ENCODE results near the gene NKD2. TPM values are rescaled to one million over a fixed set of nuclear protein-coding genes. Genes with fewer than 3 reads are reported as not detected.

Gene NKD2
- total RNA-seq, 1 experiment from 2014 or later = 0.21 TPM

- TF ChIP-seq CTCF (IDR thresholded peaks at IDR 0.05; ENCODE audit: unreplicated experiment) = no peak
- Mint-ChIP-seq H3K27ac (ENCODE audit: low read depth, unreplicated experiment) (no peak overlapping the region), H3K4me1 (ENCODE audit: insufficient read depth, unreplicated experiment) (no peaks in the 10 kb centered on the region), H3K4me3 (ENCODE audit: unreplicated experiment) (no peak overlapping the region), H3K27me3 (ENCODE audit: insufficient read depth, unreplicated experiment) (no peaks in the 10 kb centered on the region), H3K9me3 (ENCODE audit: unreplicated experiment) (no peaks in the 10 kb centered on the region), H3K36me3 (ENCODE audit: insufficient read depth, unreplicated experiment) (no peaks in the 10 kb centered on the region)
- intact Hi-C loops (cut with micrococcal nuclease) = no loop called here
- BruUV-seq (replicated peaks) = no TSS peak
- ChIA-PET CTCF (no interaction called here), POLR2A (no interaction called here)
- no peak for DNase-seq (ENCODE audit: unreplicated experiment)
Measured at GRCh38 chr5:1063661-1064382, 55.2 kb downstream of the NKD2 start.

DNA sequence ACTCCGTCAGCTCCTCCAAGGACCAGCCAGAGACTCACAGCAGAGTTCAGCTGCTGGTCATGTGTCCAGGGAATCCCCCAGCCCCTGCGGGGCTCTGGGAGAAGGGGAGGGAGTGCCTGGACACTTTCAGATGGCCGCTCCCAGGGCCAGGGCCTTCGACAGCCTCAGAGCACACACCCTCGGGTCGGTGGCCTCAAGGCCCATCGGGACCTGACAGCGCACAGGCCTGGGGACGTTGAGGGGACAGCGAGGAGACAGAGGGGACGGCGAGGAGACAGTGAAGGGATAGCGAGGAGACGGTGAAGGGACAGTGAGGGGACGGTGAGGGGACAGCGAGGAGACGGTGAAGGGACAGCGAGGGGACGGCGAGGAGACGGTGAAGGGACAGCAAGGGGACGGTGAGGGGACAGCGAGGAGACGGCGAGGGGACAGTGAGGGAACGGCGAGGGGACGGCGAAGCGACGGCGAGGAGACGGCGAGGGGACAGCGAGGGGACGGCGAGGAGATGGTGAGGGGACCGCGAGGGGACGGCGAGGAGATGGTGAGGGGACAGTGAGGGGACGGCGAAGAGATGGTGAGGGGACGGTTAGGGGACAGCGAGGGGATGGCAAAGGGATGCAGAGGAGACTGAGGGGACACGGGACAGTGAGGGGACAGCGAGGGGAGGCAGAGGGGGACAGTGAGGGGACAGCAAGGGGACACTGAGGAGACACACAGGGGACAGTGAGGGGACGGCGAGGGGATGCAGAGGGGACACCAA is 56.0 kb downstream of the NKD2 start:
- no TSS peak for BruUV-seq (replicated peaks)
- no peaks in the 10 kb centered on the region for H3K4me1 Mint-ChIP-seq (ENCODE audit: insufficient read depth, unreplicated experiment)
- H3K27ac Mint-ChIP-seq (ENCODE audit: low read depth, unreplicated experiment) = no peak overlapping the region
- no peaks in the 10 kb centered on the region for H3K9me3 Mint-ChIP-seq (ENCODE audit: unreplicated experiment)
- CTCF ChIA-PET = no interaction called here
- TF ChIP-seq CTCF (IDR thresholded peaks at IDR 0.05; ENCODE audit: unreplicated experiment) = no peak
- DNase-seq (ENCODE audit: unreplicated experiment) = no peak
- intact Hi-C loops (cut with micrococcal nuclease) = no loop called here
- H3K27me3 Mint-ChIP-seq (ENCODE audit: insufficient read depth, unreplicated experiment) = no peaks in the 10 kb centered on the region
- no peaks in the 10 kb centered on the region for H3K36me3 Mint-ChIP-seq (ENCODE audit: insufficient read depth, unreplicated experiment)
- POLR2A ChIA-PET = no interaction called here
- no peak overlapping the region for H3K4me3 Mint-ChIP-seq (ENCODE audit: unreplicated experiment)

DNA sequence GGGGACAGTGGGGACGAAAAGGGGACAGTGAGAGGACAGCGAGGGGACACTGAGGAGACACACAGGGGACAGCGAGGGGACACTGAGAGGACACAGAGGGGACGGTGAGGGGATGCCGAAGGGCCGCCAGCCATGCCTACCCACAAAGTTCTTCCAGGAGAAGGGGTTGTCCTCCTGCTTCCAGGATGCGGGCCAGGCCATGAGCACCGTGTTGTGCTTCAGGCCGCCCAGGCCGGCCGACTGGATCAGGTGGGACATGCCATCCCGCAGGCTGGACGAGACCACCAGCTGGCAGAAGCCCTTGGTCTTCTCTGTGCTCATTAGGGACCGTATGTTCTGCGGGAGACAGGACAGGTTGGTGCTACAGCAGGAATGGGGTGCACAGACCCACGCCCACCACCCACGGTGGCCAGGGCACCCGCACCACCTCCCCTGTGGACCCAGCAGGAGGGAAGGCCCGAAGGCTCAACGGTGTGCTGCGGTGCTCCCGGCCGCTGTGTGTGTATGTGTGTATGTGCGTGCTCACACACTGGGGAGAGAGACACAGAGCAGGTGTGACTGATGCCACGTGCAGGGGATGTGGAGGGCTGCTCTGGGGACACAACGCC is 56.6 kb downstream of the NKD2 start:
- POLR2A ChIA-PET = no interaction called here
- no TSS peak for BruUV-seq (replicated peaks)
- CTCF ChIA-PET = no interaction called here
- H3K27ac Mint-ChIP-seq (ENCODE audit: low read depth, unreplicated experiment) = no peak overlapping the region
- TF ChIP-seq CTCF (IDR thresholded peaks at IDR 0.05; ENCODE audit: unreplicated experiment) = no peak
- H3K36me3 Mint-ChIP-seq (ENCODE audit: insufficient read depth, unreplicated experiment) = no peaks in the 10 kb centered on the region
- intact Hi-C loops (cut with micrococcal nuclease) = no loop called here
- no peak overlapping the region for H3K4me3 Mint-ChIP-seq (ENCODE audit: unreplicated experiment)
- H3K27me3 Mint-ChIP-seq (ENCODE audit: insufficient read depth, unreplicated experiment) = no peaks in the 10 kb centered on the region
- no peak for DNase-seq (ENCODE audit: unreplicated experiment)
- H3K4me1 Mint-ChIP-seq (ENCODE audit: insufficient read depth, unreplicated experiment) = no peaks in the 10 kb centered on the region
- no peaks in the 10 kb centered on the region for H3K9me3 Mint-ChIP-seq (ENCODE audit: unreplicated experiment)

DNA sequence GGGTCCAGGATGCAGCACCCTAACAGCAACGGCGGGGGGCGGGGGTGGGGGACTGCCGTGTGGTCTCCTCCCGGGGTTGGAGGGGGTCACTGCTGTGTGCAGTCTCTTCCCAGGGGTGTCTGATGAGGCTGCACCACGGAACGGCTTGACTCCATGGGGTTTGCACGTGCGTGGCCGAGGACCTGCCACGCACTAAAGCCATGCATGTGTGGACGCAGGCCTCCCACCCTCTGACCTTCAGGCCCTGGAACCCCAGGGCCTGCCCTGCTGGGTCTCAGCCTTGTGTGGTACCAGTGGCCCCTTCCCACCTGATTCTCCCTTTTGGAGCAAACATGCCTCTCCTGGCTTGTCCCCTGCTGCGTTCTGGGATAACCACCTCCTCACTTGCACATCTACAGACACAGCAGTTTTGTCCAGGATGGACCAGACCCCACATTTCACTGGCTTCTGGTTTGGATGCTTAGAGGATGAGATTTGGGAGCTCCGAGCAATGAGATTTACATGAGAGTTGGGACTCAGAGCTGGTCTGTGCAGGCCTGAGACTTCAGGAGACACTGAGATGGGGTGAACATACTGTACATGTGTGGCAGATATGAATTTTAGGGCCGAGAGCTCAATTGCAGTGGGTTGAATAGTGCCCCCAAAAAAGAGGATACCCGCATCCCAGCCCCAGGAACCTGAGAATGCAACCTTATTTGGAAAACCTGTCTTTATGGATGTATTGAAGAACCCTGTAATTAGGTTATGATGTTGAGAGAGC is 57.5 kb downstream of the NKD2 start:
- no peak overlapping the region for H3K4me3 Mint-ChIP-seq (ENCODE audit: unreplicated experiment)
- no peak for TF ChIP-seq CTCF (IDR thresholded peaks at IDR 0.05; ENCODE audit: unreplicated experiment)
- BruUV-seq (replicated peaks) = no TSS peak
- H3K36me3 Mint-ChIP-seq (ENCODE audit: insufficient read depth, unreplicated experiment) = no peaks in the 10 kb centered on the region
- ChIA-PET POLR2A (interaction anchor here (0.5 kb wide), 1 partner anchor 99 kb away, joined by 5 read pairs; no protein-coding TSS in a partner anchor), CTCF (no interaction called here)
- H3K27ac Mint-ChIP-seq (ENCODE audit: low read depth, unreplicated experiment) = no peak overlapping the region
- intact Hi-C loops (cut with micrococcal nuclease) = no loop called here
- no peaks in the 10 kb centered on the region for H3K4me1 Mint-ChIP-seq (ENCODE audit: insufficient read depth, unreplicated experiment)
- no peak for DNase-seq (ENCODE audit: unreplicated experiment)
- no peaks in the 10 kb centered on the region for H3K27me3 Mint-ChIP-seq (ENCODE audit: insufficient read depth, unreplicated experiment)
- H3K9me3 Mint-ChIP-seq (ENCODE audit: unreplicated experiment) = no peaks in the 10 kb centered on the region
